Spleen (tissue), 7 donors: ENCODE data around the gene AGO3.

Source experiments
- POLR2A ChIP-seq, 3 donors: fragments of 450-650 bp; IDR thresholded peaks; one replicate each; pipeline ENCODE4 v1.5.1; 2017; ENCODE audit warnings: antibody characterized with exemption in 3 of 3, mild to moderate bottlenecking in 1 of 3
- TF ChIP-seq, protein P1 (sequence below), 11 experiments: fragments of 200-600 bp in 7 of 11; fragments of 450-650 bp in 4 of 11; sonication (generic) in 4 of 11; IDR thresholded peaks in 8 of 11; conservative IDR thresholded peaks in 3 of 11; 1 replicate in 7 of 11; 2 replicates in 4 of 11; pipeline versions ENCODE4 v1.4.0 to v1.8.0; 2016 to 2021; ENCODE audit warnings: antibody characterized with exemption in 11 of 11, inconsistent platforms in 4 of 11, mild to moderate bottlenecking in 1 of 11
- donor health status: DM: no; HTN: no; CAD: no; lungs with moderate emphysema.
- donor health status: DM: no; HTN: no; CAD: no.
- donor health status: DM: no; HTN: no; CAD: no.

DNA sequence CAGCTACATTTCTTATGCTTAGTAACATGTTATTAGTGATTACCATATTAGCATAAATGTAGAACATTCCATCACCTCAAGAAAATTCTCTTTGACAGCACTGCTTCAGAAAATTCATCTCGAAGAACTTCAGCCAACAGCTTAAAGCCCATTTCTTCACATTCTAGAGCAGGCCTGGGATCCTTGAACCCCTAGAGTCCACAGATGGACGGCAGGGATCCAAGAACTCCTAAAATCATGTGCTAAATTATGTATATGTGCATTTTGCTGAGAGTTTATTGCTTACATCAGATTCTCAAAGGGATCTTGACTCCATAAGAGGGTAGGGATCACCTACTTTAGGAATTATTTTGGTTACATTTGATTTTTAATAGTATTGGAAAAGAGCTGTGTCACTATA is 76.8 kb downstream of the AGO3 start:
- TF ChIP-seq, protein P1, sequence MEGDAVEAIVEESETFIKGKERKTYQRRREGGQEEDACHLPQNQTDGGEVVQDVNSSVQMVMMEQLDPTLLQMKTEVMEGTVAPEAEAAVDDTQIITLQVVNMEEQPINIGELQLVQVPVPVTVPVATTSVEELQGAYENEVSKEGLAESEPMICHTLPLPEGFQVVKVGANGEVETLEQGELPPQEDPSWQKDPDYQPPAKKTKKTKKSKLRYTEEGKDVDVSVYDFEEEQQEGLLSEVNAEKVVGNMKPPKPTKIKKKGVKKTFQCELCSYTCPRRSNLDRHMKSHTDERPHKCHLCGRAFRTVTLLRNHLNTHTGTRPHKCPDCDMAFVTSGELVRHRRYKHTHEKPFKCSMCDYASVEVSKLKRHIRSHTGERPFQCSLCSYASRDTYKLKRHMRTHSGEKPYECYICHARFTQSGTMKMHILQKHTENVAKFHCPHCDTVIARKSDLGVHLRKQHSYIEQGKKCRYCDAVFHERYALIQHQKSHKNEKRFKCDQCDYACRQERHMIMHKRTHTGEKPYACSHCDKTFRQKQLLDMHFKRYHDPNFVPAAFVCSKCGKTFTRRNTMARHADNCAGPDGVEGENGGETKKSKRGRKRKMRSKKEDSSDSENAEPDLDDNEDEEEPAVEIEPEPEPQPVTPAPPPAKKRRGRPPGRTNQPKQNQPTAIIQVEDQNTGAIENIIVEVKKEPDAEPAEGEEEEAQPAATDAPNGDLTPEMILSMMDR (IDR thresholded peaks at IDR 0.05 in 8 of 11, conservative IDR thresholded peaks at IDR 0.05 in 3 of 11), result no peak
- no peak for TF ChIP-seq POLR2A (IDR thresholded peaks at IDR 0.05)
